ENCODE data around the gene PAGR1. TPM values are rescaled to one million over a fixed set of nuclear protein-coding genes. Genes with fewer than 3 reads are reported as not detected.
A peak's percentile ranks its signal among the peaks of the same experiment; 100 is the strongest.
"Not testable (repeated sequence)": the region's sequence is repeated elsewhere in the genome, so short reads cannot be mapped to it uniquely, and the experiment has no call there.

PAGR1 gene
- polyA plus RNA-seq, 1 of the 3 experiments (the other 2 are of a cell fraction): 57.7 TPM

DNA sequence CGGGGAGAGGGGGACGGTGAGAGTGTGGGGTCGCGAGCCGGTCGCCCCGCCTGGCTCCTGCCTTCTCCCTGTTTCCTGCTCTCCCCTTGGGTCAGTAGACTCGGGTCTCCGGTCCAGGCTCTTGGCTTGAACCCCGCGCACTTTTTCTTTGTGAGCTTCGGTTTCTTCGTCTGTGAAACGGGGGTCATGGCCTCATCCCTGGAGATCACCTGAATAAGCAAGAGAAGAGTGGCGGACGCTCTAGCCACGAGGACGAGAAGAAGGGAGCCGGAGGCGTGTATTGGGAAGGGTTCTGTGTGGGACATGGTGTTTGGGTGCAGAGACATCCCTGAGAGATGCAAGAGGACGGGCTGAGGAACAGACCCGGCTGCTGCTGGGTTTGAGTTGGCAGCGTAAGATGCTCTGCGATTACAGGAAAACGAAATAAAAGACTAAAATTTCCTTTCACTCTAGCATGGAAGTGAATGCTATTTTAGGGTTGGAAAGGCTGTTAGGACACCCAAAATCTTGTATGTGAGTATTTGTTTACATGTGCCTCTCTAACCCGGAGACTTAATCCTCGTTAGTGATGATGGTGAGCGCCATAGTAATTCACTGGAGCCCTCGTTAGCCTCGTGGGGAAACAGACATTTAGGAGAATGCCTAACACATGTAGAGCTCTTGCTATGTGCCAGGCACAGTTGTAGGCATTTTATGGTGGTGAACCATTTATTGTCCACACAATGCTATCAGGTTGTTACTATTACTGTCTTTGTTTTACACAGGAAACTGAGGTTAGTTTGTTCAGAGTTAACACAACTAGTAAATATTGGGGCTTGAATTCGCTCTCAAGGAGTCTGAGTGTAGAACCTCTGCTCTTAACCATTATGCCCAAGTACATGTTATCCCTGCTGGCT, 24.8 kb upstream of the PAGR1 start:
- no peaks in the 10 kb centered on the region for H3K27me3 ChIP-seq (ENCODE audit: insufficient read depth)
- H2AFZ ChIP-seq (ENCODE audit: low read depth): peak overlapping the region; percentile 87
- peak overlapping the region; percentile 23 to 59; a peak in 3 of 4 replicates for H3K27ac ChIP-seq (ENCODE audit: low read depth in 2 of 2, low read length in 1 of 2)
- H3F3A ChIP-seq (replicated peaks; ENCODE audit: insufficient read depth): no peaks in the 10 kb centered on the region
- no peak for TF ChIP-seq NFIC (IDR thresholded peaks at IDR 0.05; ENCODE audit: borderline replicate concordance)
- TF ChIP-seq MXI1 (IDR thresholded peaks at IDR 0.05; ENCODE audit: low read depth, low read length): peak; percentile 49
- peak overlapping the region; percentile 61 to 87 for H3K4me3 ChIP-seq (ENCODE audit: low read depth in 2 of 2, low read length in 1 of 2)
- ChIA-PET CTCF (interaction anchor here (0.8 to 3.0 kb wide), 20 partner anchors 9 to 204 kb away, joined by 3 to 22 read pairs (median 4); partner anchors contain the start of genes HIRIP3, MVP, PAGR1 and ZG16), POLR2A (interaction anchor here (0.7 to 1.4 kb wide), 6 partner anchors 11 to 274 kb away, joined by 3 to 19 read pairs (median 3); partner anchors contain the start of genes ALDOA, PAGR1 and SEZ6L2)
- peak overlapping the region; percentile 87 for H3K4me2 ChIP-seq
- H3K36me3 ChIP-seq (replicated peaks in 1 of 2; ENCODE audit: control insufficient read depth in 1 of 2, insufficient read depth in 2 of 2, low read length in 1 of 2): no peaks in the 10 kb centered on the region
- H4K20me1 ChIP-seq (ENCODE audit: insufficient read depth): no peaks in the 10 kb centered on the region; the same call in 1 of the 2 replicates
- H3K79me2 ChIP-seq (ENCODE audit: insufficient read depth): peaks cover 56% of the 10 kb centered on the region
- 3% methylated on average over 30 of the region's 31 CpGs for WGBS (ENCODE audit: low lambda C conversion rate)
- H3K9me3 ChIP-seq: no peaks in the 10 kb centered on the region
- peak overlapping the region; percentile 84 for H3K9ac ChIP-seq
- H3K4me1 ChIP-seq (ENCODE audit: control insufficient read depth in 1 of 2, insufficient read depth in 2 of 2, low read depth in 1 of 2, low read length in 1 of 2): peaks cover 0 to 11% of the 10 kb centered on the region in 2 experiments; a peak in 1 of 4 replicates
- H3K9me2 ChIP-seq: no peaks in the 10 kb centered on the region
- DNase-seq: peak; percentile 39

- Histone ChIP-seq H3K4me1 (ENCODE audit: control insufficient read depth in 1 of 2, insufficient read depth in 2 of 2, low read depth in 1 of 2, low read length in 1 of 2) (peaks cover 0 to 11% of the 10 kb centered on the region in 2 experiments; a peak in 1 of 4 replicates), H3K4me3 (ENCODE audit: low read depth in 2 of 2, low read length in 1 of 2) (peak overlapping the region; percentile 61 to 87), H3K36me3 (replicated peaks in 1 of 2; ENCODE audit: control insufficient read depth in 1 of 2, insufficient read depth in 2 of 2, low read length in 1 of 2) (peaks cover 3% of the 10 kb centered on the region in 2 experiments), H3K9me2 (no peaks in the 10 kb centered on the region), H3K79me2 (ENCODE audit: insufficient read depth) (peaks cover 63% of the 10 kb centered on the region), H3K4me2 (peak overlapping the region; percentile 87), H2AFZ (ENCODE audit: low read depth) (peak overlapping the region; percentile 54; the same call in 1 of the 2 replicates), H3K27me3 (ENCODE audit: insufficient read depth) (no peaks in the 10 kb centered on the region), H3K9ac (peak overlapping the region; percentile 84; the same call in 1 of the 2 replicates), H3K27ac (ENCODE audit: low read depth in 2 of 2, low read length in 1 of 2) (no peak overlapping the region), H3K9me3 (no peaks in the 10 kb centered on the region), H4K20me1 (ENCODE audit: insufficient read depth) (no peaks in the 10 kb centered on the region; the same call in 1 of the 2 replicates), H3F3A (replicated peaks; ENCODE audit: insufficient read depth) (no peaks in the 10 kb centered on the region)
- DNase-seq: no peak
- TF ChIP-seq RCOR1 (IDR thresholded peaks at IDR 0.05; ENCODE audit: low read length) (no peak), JUND (IDR thresholded peaks at IDR 0.05) (no peak), FOXM1 (IDR thresholded peaks at IDR 0.05; ENCODE audit: low read depth) (no peak), MEF2A (IDR thresholded peaks at IDR 0.05; ENCODE audit: borderline replicate concordance, low read depth) (no peak), TCF12 (IDR thresholded peaks at IDR 0.05) (no peak), YY1 (IDR thresholded peaks at IDR 0.05; ENCODE audit: low read depth) (no peak), TEAD4 (IDR thresholded peaks at IDR 0.05; ENCODE audit: borderline replicate concordance, insufficient read depth) (no peak), GABPA (IDR thresholded peaks at IDR 0.05; ENCODE audit: low read depth) (no peak), CHD2 (IDR thresholded peaks at IDR 0.05; ENCODE audit: low read length, partially characterized antibody) (no peak), ZBTB33 (IDR thresholded peaks at IDR 0.05; ENCODE audit: borderline replicate concordance, low read depth) (no peak), RAD21 (IDR thresholded peaks at IDR 0.05; ENCODE audit: low read length) (no peak), TAF1 (IDR thresholded peaks at IDR 0.05; ENCODE audit: borderline replicate concordance, low read depth, low read length) (no peak)
- TF ChIP-seq, protein P1, sequence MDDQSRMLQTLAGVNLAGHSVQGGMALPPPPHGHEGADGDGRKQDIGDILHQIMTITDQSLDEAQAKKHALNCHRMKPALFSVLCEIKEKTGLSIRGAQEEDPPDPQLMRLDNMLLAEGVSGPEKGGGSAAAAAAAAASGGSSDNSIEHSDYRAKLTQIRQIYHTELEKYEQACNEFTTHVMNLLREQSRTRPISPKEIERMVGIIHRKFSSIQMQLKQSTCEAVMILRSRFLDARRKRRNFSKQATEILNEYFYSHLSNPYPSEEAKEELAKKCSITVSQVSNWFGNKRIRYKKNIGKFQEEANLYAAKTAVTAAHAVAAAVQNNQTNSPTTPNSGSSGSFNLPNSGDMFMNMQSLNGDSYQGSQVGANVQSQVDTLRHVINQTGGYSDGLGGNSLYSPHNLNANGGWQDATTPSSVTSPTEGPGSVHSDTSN (IDR thresholded peaks at IDR 0.05): no peak
- TF ChIP-seq, protein P2, sequence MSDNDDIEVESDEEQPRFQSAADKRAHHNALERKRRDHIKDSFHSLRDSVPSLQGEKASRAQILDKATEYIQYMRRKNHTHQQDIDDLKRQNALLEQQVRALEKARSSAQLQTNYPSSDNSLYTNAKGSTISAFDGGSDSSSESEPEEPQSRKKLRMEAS (IDR thresholded peaks at IDR 0.05; ENCODE audit: low read depth): no peak
- WGBS (ENCODE audit: low lambda C conversion rate): 74% methylated on average over 9 of the region's 9 CpGs
- POLR2A ChIA-PET: no interaction called here
- CTCF ChIA-PET: interaction anchor here (1.2 kb wide), 1 partner anchor 12 kb away, joined by 3 read pairs; no protein-coding TSS in a partner anchor
Observed at GRCh38 chr16:29791845-29792807, 23.8 kb upstream of the PAGR1 start.

- CTCF ChIA-PET: interaction anchor here (0.5 to 1.0 kb wide), 2 partner anchors 20 to 23 kb away, joined by 3 read pairs; partner anchors contain the start of gene PAGR1
Observed at GRCh38 chr16:29793153-29793552, 22.8 kb upstream of the PAGR1 start.

More at GRCh38 chr16:29793153-29793552, 22.8 kb upstream of the PAGR1 start:
- H3K36me3 ChIP-seq (replicated peaks in 1 of 2; ENCODE audit: control insufficient read depth in 1 of 2, insufficient read depth in 2 of 2, low read length in 1 of 2): peaks cover 11% of the 10 kb centered on the region in 2 experiments
- H2AFZ ChIP-seq (ENCODE audit: low read depth); H3K4me2 ChIP-seq; H3K9ac ChIP-seq; DNase-seq; H3K27me3 ChIP-seq (ENCODE audit: insufficient read depth); H3K27ac ChIP-seq (ENCODE audit: low read depth in 2 of 2, low read length in 1 of 2); H4K20me1 ChIP-seq (ENCODE audit: insufficient read depth); POLR2A ChIA-PET; H3K9me2 ChIP-seq; H3F3A ChIP-seq (replicated peaks; ENCODE audit: insufficient read depth); H3K4me3 ChIP-seq (ENCODE audit: low read depth in 2 of 2, low read length in 1 of 2); H3K9me3 ChIP-seq: not testable (repeated sequence)
- H3K79me2 ChIP-seq (ENCODE audit: insufficient read depth): peaks cover 63% of the 10 kb centered on the region
- 97% methylated on average over 18 of the region's 18 CpGs for WGBS (ENCODE audit: low lambda C conversion rate)
- peaks cover 0 to 11% of the 10 kb centered on the region in 2 experiments; a peak in 1 of 4 replicates for H3K4me1 ChIP-seq (ENCODE audit: control insufficient read depth in 1 of 2, insufficient read depth in 2 of 2, low read depth in 1 of 2, low read length in 1 of 2)
